GM19468 (cell line): ENCODE measurements around the gene DDI2.
"Not testable (repeated sequence)": the region's sequence is repeated elsewhere in the genome, so short reads cannot be mapped to it uniquely, and the experiment has no call there.

Experiments
- ATAC-seq: cut with Tn5 transposase; IDR thresholded peaks from one replicate; pipeline ENCODE4 v1.9.1; 2021; ENCODE audit warnings: mild to moderate bottlenecking, moderate library complexity, moderate number of reproducible peaks; ENCODE audit not compliant: unreplicated experiment; ENCODE audit errors: extremely low read depth

DDI2 gene

GRCh38 chr1:15628003-15628402 lies 10.7 kb downstream of the DDI2 start:
- ATAC-seq = no peak

- no peak for ATAC-seq
Measured at GRCh38 chr1:15633756-15634420, 16.6 kb downstream of the DDI2 start.

GRCh38 chr1:15636436-15636835 lies 19.2 kb downstream of the DDI2 start:
- no peak for ATAC-seq

GRCh38 chr1:15637826-15638225 lies 20.6 kb downstream of the DDI2 start:
- ATAC-seq = no peak

GRCh38 chr1:15639262-15639661 lies 22.0 kb downstream of the DDI2 start:
- no peak for ATAC-seq

GRCh38 chr1:15639931-15640330 lies 22.7 kb downstream of the DDI2 start:
- no peak for ATAC-seq

GRCh38 chr1:15640667-15641066 lies 23.4 kb downstream of the DDI2 start:
- ATAC-seq = no peak

- ATAC-seq = no peak
Measured at GRCh38 chr1:15649937-15650336, 32.7 kb downstream of the DDI2 start.

GRCh38 chr1:15650433-15650832 lies 33.2 kb downstream of the DDI2 start:
- ATAC-seq = no peak

GRCh38 chr1:15652130-15652529 lies 34.9 kb downstream of the DDI2 start:
- ATAC-seq = not testable (repeated sequence)

GRCh38 chr1:15654091-15654690 lies 36.9 kb downstream of the DDI2 start:
- no peak for ATAC-seq

- no peak for ATAC-seq
Measured at GRCh38 chr1:15656464-15656863, 39.2 kb downstream of the DDI2 start.

GRCh38 chr1:15657021-15657420 lies 39.8 kb downstream of the DDI2 start:
- no peak for ATAC-seq

GRCh38 chr1:15660151-15660550 lies 42.9 kb downstream of the DDI2 start:
- ATAC-seq = no peak

- no peak for ATAC-seq
Measured at GRCh38 chr1:15662477-15662876, 45.2 kb downstream of the DDI2 start.

- ATAC-seq = no peak
Measured at GRCh38 chr1:15663925-15664324, 46.7 kb downstream of the DDI2 start.

- no peak for ATAC-seq
Measured at GRCh38 chr1:15667362-15667761, 50.1 kb downstream of the DDI2 start.

GRCh38 chr1:15668089-15668754 lies 51.0 kb downstream of the DDI2 start:
- ATAC-seq = no peak

- ATAC-seq = no peak
Measured at GRCh38 chr1:15669074-15669473, 51.8 kb downstream of the DDI2 start.

- ATAC-seq = no peak
Measured at GRCh38 chr1:15669864-15670263, 52.6 kb downstream of the DDI2 start.

GRCh38 chr1:15671430-15671829 lies 54.2 kb downstream of the DDI2 start:
- no peak for ATAC-seq
